ENCODE measurements around the gene SFMBT1. TPM values are rescaled to one million over a fixed set of nuclear protein-coding genes. Genes with fewer than 3 reads are reported as not detected.

The SFMBT1 gene
- total and polyA plus RNA-seq, 2 experiments from 2014 or later = 3.4 to 6.1 TPM

DNA sequence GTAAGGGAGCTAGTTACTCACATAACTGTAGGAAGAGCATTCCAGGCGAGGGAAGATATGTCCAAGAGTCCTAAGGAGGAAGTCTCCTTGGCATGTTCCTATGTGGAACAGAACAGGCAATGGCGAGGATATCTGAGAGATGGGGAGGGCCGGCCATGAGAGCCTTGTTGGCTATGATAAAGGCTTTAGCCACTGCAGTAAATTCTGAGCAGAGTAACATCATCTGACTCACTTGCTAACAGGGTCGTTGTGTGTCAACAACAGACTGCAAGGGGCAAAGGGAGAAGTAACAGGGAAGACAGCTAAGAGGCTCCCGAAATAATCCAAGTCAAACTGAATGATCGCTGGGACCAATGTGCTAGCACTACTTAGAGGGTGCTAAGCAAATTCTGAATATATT is 21.6 kb downstream of the SFMBT1 start:
- TF ChIP-seq, protein P1, sequence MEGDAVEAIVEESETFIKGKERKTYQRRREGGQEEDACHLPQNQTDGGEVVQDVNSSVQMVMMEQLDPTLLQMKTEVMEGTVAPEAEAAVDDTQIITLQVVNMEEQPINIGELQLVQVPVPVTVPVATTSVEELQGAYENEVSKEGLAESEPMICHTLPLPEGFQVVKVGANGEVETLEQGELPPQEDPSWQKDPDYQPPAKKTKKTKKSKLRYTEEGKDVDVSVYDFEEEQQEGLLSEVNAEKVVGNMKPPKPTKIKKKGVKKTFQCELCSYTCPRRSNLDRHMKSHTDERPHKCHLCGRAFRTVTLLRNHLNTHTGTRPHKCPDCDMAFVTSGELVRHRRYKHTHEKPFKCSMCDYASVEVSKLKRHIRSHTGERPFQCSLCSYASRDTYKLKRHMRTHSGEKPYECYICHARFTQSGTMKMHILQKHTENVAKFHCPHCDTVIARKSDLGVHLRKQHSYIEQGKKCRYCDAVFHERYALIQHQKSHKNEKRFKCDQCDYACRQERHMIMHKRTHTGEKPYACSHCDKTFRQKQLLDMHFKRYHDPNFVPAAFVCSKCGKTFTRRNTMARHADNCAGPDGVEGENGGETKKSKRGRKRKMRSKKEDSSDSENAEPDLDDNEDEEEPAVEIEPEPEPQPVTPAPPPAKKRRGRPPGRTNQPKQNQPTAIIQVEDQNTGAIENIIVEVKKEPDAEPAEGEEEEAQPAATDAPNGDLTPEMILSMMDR (IDR thresholded peaks at IDR 0.05; ENCODE audit: low read depth, low read length) = no peak
- no peaks in the 10 kb centered on the region for H3K36me3 ChIP-seq
- no peak overlapping the region for H3K27ac ChIP-seq
- DNase-seq (ENCODE audit: low read depth in 1 of 2, low spot score in 1 of 2) = no peak
- H3K4me1 ChIP-seq (ENCODE audit: low read depth) = peaks cover 6% of the 10 kb centered on the region
- no peaks in the 10 kb centered on the region for H3K9me3 ChIP-seq (ENCODE audit: low read depth)
- H3K27me3 ChIP-seq = no peaks in the 10 kb centered on the region
- no peak overlapping the region for H3K4me3 ChIP-seq

DNA sequence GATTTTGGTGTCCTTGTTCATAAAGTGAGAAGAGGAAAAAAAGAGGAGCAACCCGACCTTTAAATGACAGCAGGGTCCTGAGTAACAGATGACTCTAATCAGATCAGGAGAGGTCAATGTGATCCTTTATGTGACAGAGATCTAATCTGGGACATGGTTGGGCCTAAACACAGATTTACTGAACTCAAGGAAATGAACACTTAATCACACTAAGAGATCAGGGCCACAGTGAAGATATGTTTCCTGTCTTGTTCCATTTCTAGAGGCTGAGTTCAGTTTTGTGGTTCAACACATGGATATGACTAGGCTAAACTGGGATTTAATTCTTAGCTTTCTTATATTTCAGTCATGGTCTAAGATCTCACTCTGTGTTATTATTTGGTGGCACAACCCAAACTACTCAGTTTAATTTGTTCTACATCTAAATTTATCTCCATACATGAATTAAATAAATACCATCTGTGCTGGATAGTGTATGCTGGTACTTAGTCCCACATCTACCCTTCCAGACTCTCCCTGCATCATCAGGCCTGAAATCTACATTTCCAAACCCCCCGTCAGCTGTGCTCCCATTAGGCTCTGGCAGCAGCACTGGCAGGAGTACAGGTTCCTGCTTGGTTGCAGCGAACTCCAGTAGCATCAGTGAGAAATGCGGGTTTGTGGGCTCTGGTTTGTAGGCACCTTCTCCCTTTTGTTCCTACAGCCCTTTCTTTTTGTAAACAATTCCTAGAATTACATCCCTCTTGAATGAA is 22.6 kb downstream of the SFMBT1 start:
- TF ChIP-seq, protein P1 (IDR thresholded peaks at IDR 0.05; ENCODE audit: low read depth, low read length) = no peak
- H3K27me3 ChIP-seq = no peaks in the 10 kb centered on the region
- H3K9me3 ChIP-seq (ENCODE audit: low read depth) = no peaks in the 10 kb centered on the region
- H3K4me3 ChIP-seq = no peak overlapping the region
- no peaks in the 10 kb centered on the region for H3K36me3 ChIP-seq
- no peak overlapping the region for H3K27ac ChIP-seq
- peak in 1 of 2 donors; percentile 14 for DNase-seq (ENCODE audit: low read depth in 1 of 2, low spot score in 1 of 2)
- H3K4me1 ChIP-seq (ENCODE audit: low read depth) = peaks cover 6% of the 10 kb centered on the region

DNA sequence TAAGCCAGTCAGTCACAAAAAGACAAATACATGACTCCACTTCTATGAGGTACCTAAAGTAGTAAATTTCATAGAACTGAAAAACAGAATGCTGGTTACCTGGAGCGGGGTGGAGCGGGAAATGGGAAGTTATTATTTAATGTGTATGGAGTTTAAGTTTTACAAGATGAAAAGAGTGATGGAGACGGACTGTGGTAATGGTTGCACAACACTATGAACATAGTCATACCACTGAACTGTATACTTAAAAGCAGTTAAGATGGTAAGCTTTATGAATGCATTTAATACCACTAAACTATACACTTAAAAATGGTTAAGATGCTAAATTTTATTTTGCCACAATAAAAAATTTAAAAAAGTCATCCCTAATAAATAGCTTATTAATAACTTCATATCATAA is 23.2 kb downstream of the SFMBT1 start:
- DNase-seq (ENCODE audit: low read depth in 1 of 2, low spot score in 1 of 2) = no peak
- Histone ChIP-seq H3K4me1 (ENCODE audit: low read depth) (peaks cover 3% of the 10 kb centered on the region), H3K27me3 (no peaks in the 10 kb centered on the region), H3K27ac (no peak overlapping the region), H3K9me3 (ENCODE audit: low read depth) (no peaks in the 10 kb centered on the region), H3K4me3 (no peak overlapping the region), H3K36me3 (no peaks in the 10 kb centered on the region)
- TF ChIP-seq, protein P1 (IDR thresholded peaks at IDR 0.05; ENCODE audit: low read depth, low read length) = no peak

DNA sequence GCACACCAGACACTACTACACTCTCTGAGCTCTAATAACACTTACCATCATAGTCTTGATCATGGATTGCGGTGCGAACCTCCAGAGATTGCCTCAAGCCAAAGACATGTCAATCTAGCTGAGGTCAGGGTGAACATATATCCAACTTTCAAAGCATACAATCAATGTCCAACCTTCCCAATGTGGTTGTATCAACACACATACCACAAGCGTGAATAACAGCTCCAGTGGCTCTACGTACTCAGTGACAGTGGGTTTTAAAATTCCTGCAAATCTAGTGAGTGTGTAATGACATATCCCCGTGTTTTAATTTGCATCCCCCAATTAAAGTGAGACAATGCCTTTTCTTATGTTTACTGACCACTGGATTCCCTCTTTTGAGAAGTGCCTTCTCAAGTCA is 29.6 kb downstream of the SFMBT1 start:
- DNase-seq (ENCODE audit: low read depth in 1 of 2, low spot score in 1 of 2) = peak in 1 of 2 donors; percentile 6
- TF ChIP-seq, protein P1 (IDR thresholded peaks at IDR 0.05; ENCODE audit: low read depth, low read length) = no peak
- no peaks in the 10 kb centered on the region for H3K9me3 ChIP-seq (ENCODE audit: low read depth)
- H3K27ac ChIP-seq = no peak overlapping the region
- H3K4me3 ChIP-seq = no peak overlapping the region
- H3K36me3 ChIP-seq = no peaks in the 10 kb centered on the region
- H3K4me1 ChIP-seq (ENCODE audit: low read depth) = no peaks in the 10 kb centered on the region
- no peaks in the 10 kb centered on the region for H3K27me3 ChIP-seq

DNA sequence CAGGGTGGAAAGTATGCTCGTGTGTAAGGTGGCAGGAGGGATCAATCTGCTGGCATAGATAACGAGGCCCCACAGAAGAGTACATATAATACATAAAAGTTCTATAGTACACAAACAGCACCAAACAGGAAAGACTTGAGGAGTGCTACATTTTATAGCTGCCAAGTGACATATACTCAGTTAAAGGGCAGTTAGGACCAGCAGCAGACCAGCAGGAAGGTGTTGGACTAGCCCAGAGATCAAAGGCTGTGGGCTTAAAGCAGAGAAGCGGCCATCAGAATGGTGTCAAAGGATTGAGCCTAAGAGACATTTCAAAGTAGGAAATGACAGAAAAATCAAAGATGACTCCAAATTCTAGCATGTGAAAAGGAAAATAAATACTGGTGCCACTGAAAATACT is 34.5 kb downstream of the SFMBT1 start:
- no peaks in the 10 kb centered on the region for H3K27me3 ChIP-seq
- H3K9me3 ChIP-seq (ENCODE audit: low read depth) = no peaks in the 10 kb centered on the region
- no peak for DNase-seq (ENCODE audit: low read depth in 1 of 2, low spot score in 1 of 2)
- H3K36me3 ChIP-seq = no peaks in the 10 kb centered on the region
- H3K27ac ChIP-seq = no peak overlapping the region
- TF ChIP-seq, protein P1 (IDR thresholded peaks at IDR 0.05; ENCODE audit: low read depth, low read length) = no peak
- peaks cover 8% of the 10 kb centered on the region for H3K4me1 ChIP-seq (ENCODE audit: low read depth)
- H3K4me3 ChIP-seq = no peak overlapping the region

Measured in cardiac muscle cell (in vitro differentiated cells and primary cell).